Hematopoietic multipotent progenitor cell treated with erythropoietin and hydrocortisone succinate and interleukin-3 and kit ligand, for 8 days (in vitro differentiated cells): ENCODE results near the gene EPHA3.

Experiments
- DNase-seq: peaks from one replicate; pipeline ENCODE4 v3.0.0-alpha.2; 2015

The EPHA3 gene

GRCh38 chr3:89234620-89235019 is 127.2 kb downstream of the EPHA3 start:
- no peak for DNase-seq

- no peak for DNase-seq
These were observed 131.4 kb downstream of the EPHA3 start for GRCh38 chr3:89238846-89239245.

DNA sequence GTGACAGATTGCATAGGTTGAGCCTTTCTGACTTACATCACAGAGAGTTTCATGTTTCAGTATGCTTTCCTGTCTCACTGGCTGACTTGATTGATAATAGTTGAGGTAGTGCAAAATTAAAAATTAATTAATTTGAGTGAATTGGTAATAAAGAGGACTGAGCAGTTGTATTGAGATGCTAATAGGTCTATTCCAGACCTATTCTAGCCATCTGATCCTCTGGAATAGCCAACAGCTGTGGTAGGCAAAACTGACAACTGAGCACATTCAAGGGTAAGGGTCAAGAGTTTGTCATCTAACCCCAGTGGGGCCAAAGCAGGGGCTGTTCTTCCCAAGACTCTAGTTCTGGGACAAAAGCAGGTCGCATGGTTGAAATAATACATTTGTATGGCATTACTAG is 132.4 kb downstream of the EPHA3 start:
- DNase-seq, result no peak

- DNase-seq, result no peak
These were observed 138.2 kb downstream of the EPHA3 start for GRCh38 chr3:89245612-89246011.

GRCh38 chr3:89246326-89246725 is 138.9 kb downstream of the EPHA3 start:
- no peak for DNase-seq

DNA sequence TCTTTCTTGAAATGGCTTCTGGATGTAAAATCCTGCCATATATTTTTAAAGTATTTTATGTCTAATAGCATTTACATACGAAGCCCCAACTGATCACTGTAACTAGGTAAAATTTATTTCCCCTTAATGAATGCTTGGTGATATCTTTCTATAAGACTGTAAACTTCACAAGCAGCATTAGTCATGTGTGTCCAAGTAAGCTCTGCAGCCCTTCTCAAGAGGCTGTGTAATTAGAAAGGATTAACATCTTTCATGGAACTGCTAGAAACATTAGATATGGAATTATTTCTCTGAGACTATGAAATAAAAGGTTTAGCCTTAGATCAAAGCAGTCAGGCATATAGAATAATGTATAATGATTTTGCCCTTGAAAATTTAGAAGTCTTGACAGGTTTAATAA is 143.3 kb downstream of the EPHA3 start:
- DNase-seq, result no peak

GRCh38 chr3:89252016-89252415 is 144.6 kb downstream of the EPHA3 start:
- DNase-seq, result no peak

DNA sequence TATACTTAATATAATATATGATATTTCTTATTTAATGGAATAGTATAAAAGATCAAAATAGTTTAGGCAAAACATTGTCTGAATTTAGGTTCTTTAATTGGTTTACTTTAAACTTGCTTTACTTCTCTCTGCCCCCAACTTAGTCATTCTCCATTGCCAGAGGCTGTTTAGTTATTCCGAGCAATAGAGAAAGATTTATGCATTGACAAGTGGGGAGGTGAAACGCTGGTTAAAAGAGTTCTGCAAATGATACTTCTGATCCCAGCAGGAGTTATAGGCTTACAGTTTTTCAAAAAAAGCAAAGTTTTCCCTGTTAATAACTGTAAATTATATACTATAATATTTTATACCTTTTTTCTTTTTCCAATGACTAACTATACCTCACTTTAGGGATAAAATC is 145.4 kb downstream of the EPHA3 start:
- no peak for DNase-seq

- no peak for DNase-seq
These were observed 149.0 kb downstream of the EPHA3 start for GRCh38 chr3:89256395-89256794.

DNA sequence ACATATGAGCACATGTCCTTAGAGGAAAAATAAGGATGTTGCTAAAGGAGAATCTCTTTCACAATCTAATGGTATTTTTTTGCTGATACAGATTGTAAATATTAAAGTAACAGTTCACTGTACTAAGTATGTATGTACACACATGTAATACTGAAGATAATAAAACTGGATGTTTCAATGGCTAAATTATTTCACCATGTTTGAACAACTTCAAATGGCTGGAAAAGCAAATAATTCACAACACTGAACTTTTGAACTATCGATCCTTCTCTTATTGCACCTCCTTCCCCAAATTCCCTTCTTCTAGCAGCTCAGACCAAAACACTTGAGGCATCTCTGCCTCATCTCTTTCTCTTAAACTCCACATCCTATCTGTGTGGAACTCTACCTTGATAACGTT is 149.5 kb downstream of the EPHA3 start:
- DNase-seq, result no peak

GRCh38 chr3:89260721-89261120 is 153.3 kb downstream of the EPHA3 start:
- no peak for DNase-seq

GRCh38 chr3:89261673-89262072 is 154.3 kb downstream of the EPHA3 start:
- no peak for DNase-seq

DNA sequence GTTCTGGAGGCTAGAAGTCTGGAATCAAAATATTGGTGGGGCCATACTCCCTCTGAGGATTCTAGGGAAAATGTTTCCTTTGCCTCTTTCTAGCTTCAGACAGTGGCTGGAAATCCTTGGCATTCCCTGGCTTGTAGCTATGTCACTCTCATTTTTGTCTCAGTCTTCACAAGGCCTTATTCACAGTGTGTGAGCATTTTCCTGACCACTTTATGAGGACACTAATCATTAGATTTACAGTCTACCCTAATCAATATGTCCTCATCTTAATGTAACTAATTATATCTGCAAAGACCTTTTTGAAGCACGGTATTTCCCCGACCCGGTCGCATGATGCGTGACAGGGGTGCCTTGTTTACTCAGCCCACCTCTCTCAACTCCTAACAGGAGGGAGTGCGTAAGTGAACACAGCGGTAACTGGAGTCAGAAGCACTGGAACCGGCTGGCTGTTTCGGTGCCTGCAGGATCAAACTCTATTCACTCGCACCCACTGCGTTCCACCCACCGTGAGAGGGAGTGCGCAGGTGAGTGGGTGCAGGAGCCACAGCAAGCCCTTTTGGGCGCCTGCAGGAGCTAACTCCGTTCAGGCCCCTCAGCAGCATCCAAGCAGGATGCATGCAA is 155.0 kb downstream of the EPHA3 start:
- no peak for DNase-seq

GRCh38 chr3:89264037-89264560 is 156.7 kb downstream of the EPHA3 start:
- no peak for DNase-seq

DNA sequence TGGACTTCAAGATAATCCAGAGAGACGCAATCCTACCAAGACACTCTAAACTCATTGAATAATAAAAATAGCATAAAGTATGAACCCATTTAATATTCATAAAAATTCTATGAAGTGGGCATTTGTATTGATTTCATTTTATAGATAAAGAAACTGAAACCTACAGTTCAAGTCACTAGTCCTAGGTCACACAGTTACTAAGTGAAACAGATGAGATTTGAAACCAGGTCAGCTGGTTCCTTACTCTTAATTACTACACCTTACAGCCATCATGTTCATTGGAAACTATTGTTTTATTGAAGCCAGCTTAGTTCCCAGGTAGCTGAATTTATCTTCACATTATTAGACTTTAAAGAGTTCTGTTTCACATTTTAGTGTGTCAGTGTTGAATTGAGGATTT is 158.7 kb downstream of the EPHA3 start:
- DNase-seq, result no peak

- no peak for DNase-seq
These were observed 160.6 kb downstream of the EPHA3 start for GRCh38 chr3:89268059-89268458.

- DNase-seq, result no peak
These were observed 162.8 kb downstream of the EPHA3 start for GRCh38 chr3:89270201-89270600.

- DNase-seq, result no peak
These were observed 167.6 kb downstream of the EPHA3 start for GRCh38 chr3:89275001-89275400.

DNA sequence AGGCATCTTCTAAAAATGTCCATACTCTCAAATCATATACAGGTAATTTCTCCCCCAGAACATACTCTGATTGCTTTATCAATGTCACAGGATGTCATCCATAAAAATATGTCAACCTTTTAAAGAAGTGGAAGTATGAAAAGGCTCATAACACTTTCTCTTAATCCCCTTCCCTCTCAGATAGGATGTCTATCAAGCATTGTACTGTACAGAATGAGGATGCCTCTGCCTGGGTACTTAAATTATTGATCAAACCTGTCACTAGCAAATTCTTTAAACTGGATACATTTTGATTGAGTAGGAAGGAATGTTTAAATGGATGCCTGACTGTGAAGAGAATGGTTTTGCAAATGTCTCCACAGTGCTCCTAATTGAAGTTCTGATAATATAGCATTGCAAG is 168.7 kb downstream of the EPHA3 start:
- DNase-seq, result no peak

DNA sequence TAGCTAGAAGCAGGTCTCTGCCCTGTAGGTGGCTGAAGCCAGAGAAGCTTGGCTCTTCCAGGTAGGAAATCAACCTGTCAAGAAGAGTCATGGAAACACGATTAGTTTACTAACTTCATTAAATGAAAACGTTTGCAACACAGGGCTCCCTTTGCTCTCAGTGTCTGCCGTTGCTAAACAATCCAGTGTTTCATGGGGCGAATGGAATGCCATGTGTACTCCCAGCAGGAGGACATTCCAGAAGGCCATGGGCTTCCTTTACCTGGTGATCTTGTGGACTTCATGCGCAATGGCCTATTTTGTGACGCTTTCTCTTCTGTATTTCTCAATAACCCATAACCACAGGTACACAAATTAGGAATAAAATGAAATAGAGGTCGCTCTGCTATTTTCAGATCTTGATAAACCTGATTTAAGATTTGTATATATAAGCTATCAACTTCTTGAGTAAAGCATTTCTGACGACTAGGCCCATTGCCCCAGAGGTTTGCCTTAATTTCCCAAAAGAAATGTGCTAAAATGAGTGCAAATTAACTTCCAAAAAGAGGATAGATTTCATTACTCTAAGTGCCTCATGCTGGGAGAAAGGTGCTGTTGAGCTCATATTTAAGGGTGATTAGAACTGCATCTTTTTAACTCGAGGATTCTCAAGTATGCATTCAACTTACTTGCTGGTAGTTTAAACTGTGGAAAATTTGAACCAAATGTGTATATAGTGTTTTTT is 171.0 kb downstream of the EPHA3 start:
- DNase-seq, result no peak

DNA sequence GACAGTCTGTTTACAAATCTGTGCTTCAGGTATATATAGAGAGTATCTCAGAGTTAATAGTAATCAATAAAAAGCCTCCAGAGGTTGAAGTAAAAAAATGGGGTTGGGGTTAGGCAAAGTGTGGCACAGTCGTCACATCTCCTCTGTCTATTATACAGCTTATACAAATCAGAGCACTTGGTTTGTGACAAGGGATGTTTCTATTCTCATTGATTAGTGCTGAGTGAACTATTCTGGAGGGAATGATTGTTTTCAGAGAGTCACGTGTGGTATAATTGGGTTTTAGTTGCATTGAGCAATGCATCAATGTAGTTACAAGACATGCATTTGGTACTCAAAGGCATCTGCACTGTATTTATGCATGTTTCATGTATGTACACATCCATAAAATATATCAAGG is 172.9 kb downstream of the EPHA3 start:
- DNase-seq, result no peak

- DNase-seq, result no peak
These were observed 173.5 kb downstream of the EPHA3 start for GRCh38 chr3:89280822-89281365.

DNA sequence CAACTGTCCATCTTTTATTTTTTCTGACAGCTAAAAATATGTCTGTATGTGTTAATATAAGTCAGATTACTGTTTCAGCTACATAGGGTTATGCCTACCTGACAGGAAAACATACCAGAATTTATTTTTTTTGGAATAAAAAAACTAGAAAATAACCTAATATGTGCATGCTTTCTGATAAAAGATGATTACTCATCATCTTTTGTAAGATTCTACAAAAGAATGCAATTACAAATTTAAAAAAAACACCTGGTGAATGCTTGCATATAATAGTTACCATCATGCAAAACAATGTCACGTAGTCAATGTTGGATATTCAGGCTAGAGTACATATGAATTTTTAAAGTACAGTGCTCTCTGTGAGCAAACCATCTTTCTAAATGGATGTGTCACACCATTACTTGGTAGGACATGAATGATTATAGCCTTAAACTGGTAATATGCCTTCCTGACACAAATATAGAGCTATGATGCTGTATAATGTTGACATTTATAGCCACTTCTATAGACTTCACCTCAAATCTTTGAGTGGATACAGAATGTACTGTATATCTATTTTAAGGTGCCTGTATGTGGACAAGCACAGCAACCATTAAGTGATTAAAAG is 180.6 kb downstream of the EPHA3 start:
- no peak for DNase-seq
